ENCODE results near the gene CACNA1I. TPM values are rescaled to one million over a fixed set of nuclear protein-coding genes. Genes with fewer than 3 reads are reported as not detected.
"Not testable (repeated sequence)": the region's sequence is repeated elsewhere in the genome, so short reads cannot be mapped to it uniquely, and the experiment has no call there.

CACNA1I gene
- total RNA-seq, 1 donor from 2014 or later, result not detected

DNA sequence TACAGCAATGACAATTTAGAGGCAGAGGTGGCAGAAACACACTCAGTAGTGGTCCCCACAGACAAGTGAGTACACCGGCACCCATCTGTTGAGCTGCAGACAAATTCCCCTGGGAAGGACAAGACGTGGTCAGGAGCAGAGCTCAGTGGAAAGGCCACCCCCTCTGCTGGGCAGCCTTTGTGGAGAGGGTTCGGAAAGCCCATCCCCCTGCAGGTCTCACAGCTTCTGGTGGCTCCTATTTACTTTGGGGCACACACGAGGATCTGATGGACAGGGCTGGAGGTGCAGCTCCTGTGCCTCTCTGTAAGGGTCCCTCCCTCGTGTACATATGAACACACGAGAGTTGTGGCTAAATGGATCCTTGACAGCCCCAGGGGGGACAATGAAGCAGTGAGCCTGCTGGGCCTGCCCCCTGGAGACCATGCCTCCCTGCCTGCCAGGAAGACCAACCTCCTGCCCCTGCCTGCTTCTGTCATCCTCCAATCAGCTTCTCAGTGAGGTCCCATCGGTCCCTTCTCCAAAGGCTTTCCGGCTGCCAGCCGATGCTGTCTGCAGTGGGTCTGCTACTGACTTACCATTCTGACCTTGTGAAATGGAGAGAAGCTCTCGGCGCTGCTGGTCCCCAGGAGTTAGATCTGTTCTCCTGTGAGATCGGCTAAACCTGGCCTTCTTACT lies 161.5 kb downstream of the CACNA1I start:
- no peak for DNase-seq (ENCODE audit: low read depth)

DNA sequence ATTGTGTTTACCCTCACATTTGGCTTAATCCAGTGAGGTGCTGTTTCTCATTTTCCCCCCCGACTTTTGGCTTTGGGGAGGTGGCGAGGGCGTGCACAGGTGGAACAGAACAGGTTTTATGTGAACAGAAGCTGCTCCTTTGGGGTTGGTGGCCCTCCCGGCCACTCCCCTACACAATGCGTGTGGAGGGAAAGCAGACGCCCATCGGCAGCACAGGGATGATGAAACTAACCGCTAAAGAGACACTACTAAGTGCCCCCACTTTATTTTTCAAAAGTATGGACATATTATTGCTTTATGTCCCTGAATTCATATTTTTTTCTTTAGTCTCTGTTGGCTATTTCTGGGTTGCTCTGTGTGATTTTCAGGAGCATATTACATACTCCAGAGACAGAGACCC lies 162.1 kb downstream of the CACNA1I start:
- no peak for DNase-seq (ENCODE audit: low read depth)

DNA sequence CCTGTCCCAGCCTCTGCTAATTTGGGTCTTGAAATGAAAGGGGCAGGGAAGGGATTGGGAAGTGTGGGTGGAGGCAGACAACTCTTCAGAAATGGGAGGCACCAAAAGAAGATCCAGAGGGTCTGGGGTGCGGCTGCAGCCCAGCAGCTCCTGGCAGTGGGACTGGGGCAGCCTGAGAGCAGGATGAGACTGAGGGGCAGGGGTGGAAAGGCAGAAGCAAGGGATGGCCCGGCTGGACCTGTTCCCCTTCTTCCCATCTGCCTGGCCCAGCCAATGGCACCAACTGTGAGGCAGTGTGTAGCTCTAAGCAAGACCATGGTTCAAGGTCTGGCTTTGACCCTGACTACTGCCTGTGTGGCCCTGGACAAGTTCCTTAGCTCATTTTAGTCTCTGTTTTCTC lies 162.6 kb downstream of the CACNA1I start:
- no peak for DNase-seq (ENCODE audit: low read depth)

DNA sequence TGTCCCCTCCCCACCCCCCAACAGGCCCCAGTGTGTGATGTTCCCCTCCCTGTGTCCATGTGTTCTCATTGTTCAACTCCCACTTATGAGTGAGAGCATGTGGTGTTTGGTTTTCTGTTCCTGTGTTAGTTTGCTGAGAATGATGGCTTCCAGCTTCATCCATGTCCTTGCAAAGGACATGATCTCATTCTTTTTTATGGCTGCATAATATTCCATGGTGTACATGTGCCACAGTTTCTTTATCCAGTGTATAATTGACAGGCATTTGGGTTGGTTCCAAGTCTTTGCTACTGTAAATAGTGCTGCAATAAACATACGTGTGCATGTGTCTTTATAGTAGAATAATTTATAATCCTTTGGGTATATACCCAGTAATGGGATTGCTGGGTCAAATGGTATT lies 163.5 kb downstream of the CACNA1I start:
- not testable (repeated sequence) for DNase-seq (ENCODE audit: low read depth)

DNA sequence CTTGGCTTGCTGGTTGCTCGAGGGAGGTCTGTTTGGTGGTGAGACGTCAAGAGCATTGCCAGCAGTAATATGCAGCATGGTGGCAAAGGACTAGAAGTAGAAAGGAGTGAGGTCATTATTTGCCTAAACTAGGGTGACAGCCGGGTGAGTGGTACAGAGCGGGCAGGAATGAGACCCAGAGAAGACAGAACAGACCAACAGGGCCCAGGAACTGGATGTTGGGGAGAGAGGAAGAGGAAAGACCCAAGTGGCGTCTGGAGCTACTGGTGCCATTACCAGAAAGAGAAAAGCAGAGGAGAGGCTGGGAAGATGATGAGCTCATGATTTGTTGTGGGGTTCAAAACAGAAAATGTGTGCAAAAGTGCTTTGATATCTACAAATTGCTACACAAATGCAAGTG lies 164.3 kb downstream of the CACNA1I start:
- no peak for DNase-seq (ENCODE audit: low read depth)

DNA sequence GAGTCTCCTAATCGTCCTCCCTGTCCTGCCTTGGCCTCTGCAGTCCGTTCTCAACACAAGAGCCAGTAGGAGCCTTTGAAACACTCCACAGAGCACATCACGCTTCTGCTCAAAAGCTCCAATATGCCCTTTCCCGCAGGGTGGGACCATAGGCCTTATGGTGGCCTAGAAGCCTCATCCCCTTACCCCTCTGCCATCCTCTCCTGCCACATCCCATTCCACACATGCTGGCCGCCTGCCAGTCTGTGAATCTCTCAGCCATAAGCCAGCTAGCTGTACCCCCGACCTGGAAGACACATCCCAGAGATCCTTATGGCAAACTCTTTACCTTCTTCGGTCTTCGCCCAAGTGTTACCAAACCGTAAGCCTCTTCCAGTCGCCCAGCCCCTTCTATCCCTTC lies 165.2 kb downstream of the CACNA1I start:
- DNase-seq (ENCODE audit: low read depth), result no peak

DNA sequence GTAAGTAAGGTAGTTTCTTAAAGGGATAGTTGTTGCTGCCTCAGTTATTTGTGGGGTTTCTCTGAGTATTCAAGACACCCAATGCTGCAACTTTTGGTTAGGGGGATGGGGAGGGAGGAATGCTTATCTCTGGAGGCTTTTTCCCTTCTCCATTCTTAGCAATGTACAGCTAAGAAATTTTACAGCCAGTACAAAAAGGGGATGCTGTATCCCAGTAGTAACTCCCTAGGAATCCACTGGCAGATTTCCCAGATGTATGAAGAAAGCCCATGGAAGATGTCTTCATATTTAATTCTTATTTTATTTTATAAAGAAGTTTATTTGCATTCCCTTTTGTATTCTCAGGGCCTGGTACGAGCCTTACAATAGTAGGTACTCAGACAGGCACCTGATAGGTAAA lies 168.2 kb downstream of the CACNA1I start:
- DNase-seq (ENCODE audit: low read depth), result no peak

Other genes starting within 250 kb of the CACNA1I start
- 0.29 and 4.9 TPM in 2 replicates for gene SYNGR1, start 220.8 kb upstream of the CACNA1I start, total RNA-seq
- 20.1 and 23.0 TPM in 2 replicates for gene TAB1, start 171.0 kb upstream of the CACNA1I start, total RNA-seq
- not detected in 2 replicates for gene MGAT3, start 113.7 kb upstream of the CACNA1I start, total RNA-seq
- 21.0 TPM in 2 replicates for gene MIEF1, start 68.5 kb upstream of the CACNA1I start, total RNA-seq
- gene ATF4, start 50.2 kb upstream of the CACNA1I start, total RNA-seq, result 248 and 255 TPM in 2 replicates
- gene RPS19BP1, start 38.0 kb upstream of the CACNA1I start, total RNA-seq, result 81.4 and 89.9 TPM in 2 replicates